Stomach (tissue), 9 donors: ENCODE results near the gene NR2C1. TPM values are rescaled to one million over a fixed set of nuclear protein-coding genes. Genes with fewer than 3 reads are reported as not detected.
A peak's percentile ranks its signal among the peaks of the same experiment; 100 is the strongest.

Experiments used
- DNase-seq, 2 donors: peaks; one replicate each; pipeline versions ENCODE4 v3.0.0 to v3.0.0-alpha.2; 2013 to 2019
- H3K27ac ChIP-seq, 5 donors: fragments of 200-600 bp in 4 of 5; sonication (generic) in 4 of 5; one replicate each; pipeline ENCODE4 v1.5.1; 2013 to 2019; ENCODE audit warnings: mild to moderate bottlenecking in 1 of 5, moderate library complexity in 1 of 5
- H3K27me3 ChIP-seq, 3 donors: fragments of 200-600 bp; sonication (generic); one replicate each; pipeline ENCODE4 v1.5.1; 2017 to 2019; ENCODE audit warnings: mixed run types in 1 of 3
- H3K36me3 ChIP-seq, 4 donors: fragments of 200-600 bp; sonication (generic); 1 replicate in 3 of 4; 2 replicates in 1 of 4; pipeline ENCODE4 v1.5.1; 2016 to 2019
- H3K4me1 ChIP-seq, 4 donors: fragments of 200-600 bp; sonication (generic); one replicate each; pipeline ENCODE4 v1.5.1; 2016 to 2019
- H3K4me3 ChIP-seq, 4 donors: fragments of 200-600 bp; sonication (generic) in 3 of 4; one replicate each; pipeline ENCODE4 v1.5.1; 2016 to 2019; ENCODE audit warnings: mild to moderate bottlenecking in 1 of 4
- H3K9me3 ChIP-seq, 4 donors: fragments of 200-600 bp; sonication (generic); one replicate each; pipeline ENCODE4 v1.5.1; 2016 to 2019
- CTCF ChIP-seq, 7 experiments: fragments of 450-650 bp in 4 of 7; fragments of 200-600 bp in 3 of 7; sonication (generic) in 3 of 7; IDR thresholded peaks; one replicate each; pipeline ENCODE4 v1.5.1; 2016 to 2019; ENCODE audit warnings: antibody characterized with exemption in 7 of 7, control low read depth in 2 of 7, mild to moderate bottlenecking in 1 of 7
- EP300 ChIP-seq: sonication (generic); formaldehyde crosslinking; IDR thresholded peaks from one replicate; pipeline ENCODE4 v1.6.1; 2017; ENCODE audit warnings: antibody characterized with exemption
- POLR2A ChIP-seq, 4 donors: fragments of 450-650 bp; IDR thresholded peaks; one replicate each; pipeline ENCODE4 v1.6.1; 2016; ENCODE audit warnings: antibody characterized with exemption in 4 of 4, control low read depth in 2 of 4, mild to moderate bottlenecking in 1 of 4, moderate library complexity in 1 of 4
- POLR2AphosphoS5 ChIP-seq, 3 donors: sonication (generic); formaldehyde crosslinking; IDR thresholded peaks; one replicate each; pipeline ENCODE4 v1.6.1; 2016; ENCODE audit warnings: antibody characterized with exemption in 3 of 3
- WGBS, 5 donors: extraction: QIAGEN DNeasy Blood & Tissue Kit in 3 of 5; methylation state at CpG; one replicate each; pipeline versions ENCODE4 v1.1.5 to v1.1.7; 2013 to 2018; 5-methylcytosine and 5-hydroxymethylcytosine counted together
- intact Hi-C: fragments of 100-400 bp; cut with DNase I; formaldehyde crosslinking; loops from one replicate; pipeline ENCODE4 v1.15.1; 2023; ENCODE audit warnings: low total_unique reads
- polyA plus RNA-seq, 3 donors: library from polyadenylated mRNA; stranded (reverse); fragments of 200-250 nt; gene quantifications; one replicate each; pipeline ENCODE4 v1.2.3, GENCODE V29; 2013
- total RNA-seq, 5 donors: library from RNA; depleted of rRNA; stranded (reverse); fragments of >200 nt; gene quantifications; one replicate each; pipeline versions ENCODE4 v1.1.0 to v1.2.3, GENCODE V29; 2014 to 2016
- donor health status: healthy with polysubstance abuse.
- donor health status: Bipolar disorder and iron deficiency.
- donor health status: healthy.

The NR2C1 gene
- total and polyA plus RNA-seq, 8 donors: 8.7 to 76.4 (median 30.8) TPM

- intact Hi-C loops: no loop called here
- Histone ChIP-seq H3K4me1 (peaks cover 0 to 18% (median 10%) of the 10 kb centered on the region in 4 donors), H3K27me3 (no peaks in the 10 kb centered on the region), H3K27ac (no peak overlapping the region), H3K36me3 (peaks cover 0 to 14% (median 7%) of the 10 kb centered on the region in 4 donors), H3K4me3 (no peak overlapping the region), H3K9me3 (no peaks in the 10 kb centered on the region)
- DNase-seq: no peak
- no peak for TF ChIP-seq CTCF (IDR thresholded peaks at IDR 0.05)
- no peak for TF ChIP-seq POLR2AphosphoS5 (IDR thresholded peaks at IDR 0.05)
- no peak for TF ChIP-seq EP300
- no peak for TF ChIP-seq POLR2A (IDR thresholded peaks at IDR 0.05)
Observed at GRCh38 chr12:95085612-95086011, 12.2 kb upstream of the NR2C1 start.

GRCh38 chr12:95083938-95084337 is 10.5 kb upstream of the NR2C1 start:
- H3K4me1 ChIP-seq: peaks cover 0 to 18% (median 10%) of the 10 kb centered on the region in 4 donors
- peak; percentile 33 for TF ChIP-seq EP300
- no peak for TF ChIP-seq CTCF (IDR thresholded peaks at IDR 0.05)
- TF ChIP-seq POLR2AphosphoS5 (IDR thresholded peaks at IDR 0.05): peak; percentile 50 to 81 (median 80)
- no peak for TF ChIP-seq POLR2A (IDR thresholded peaks at IDR 0.05)
- intact Hi-C loops: no loop called here
- no peaks in the 10 kb centered on the region for H3K27me3 ChIP-seq
- H3K36me3 ChIP-seq: peaks cover 0 to 2% (median 0%) of the 10 kb centered on the region in 4 donors
- WGBS, 5 donors: 30 to 45% (median 35%) methylated on average over 4 of the region's 4 CpGs
- H3K9me3 ChIP-seq: no peaks in the 10 kb centered on the region
- peak overlapping the region in 3 of 5 donors; percentile 31 to 54 (median 49) for H3K27ac ChIP-seq
- H3K4me3 ChIP-seq: no peak overlapping the region
- peak in 1 of 2 donors; percentile 71 for DNase-seq

- H3K4me3 ChIP-seq: no peak overlapping the region
- intact Hi-C loops: no loop called here
- H3K4me1 ChIP-seq: peaks cover 0 to 18% (median 10%) of the 10 kb centered on the region in 4 donors
- no peaks in the 10 kb centered on the region for H3K36me3 ChIP-seq
- TF ChIP-seq POLR2A (IDR thresholded peaks at IDR 0.05) (no peak), POLR2AphosphoS5 (IDR thresholded peaks at IDR 0.05) (no peak), CTCF (IDR thresholded peaks at IDR 0.05) (no peak), EP300 (no peak)
- H3K27me3 ChIP-seq: no peaks in the 10 kb centered on the region
- H3K27ac ChIP-seq: peak overlapping the region in 3 of 5 donors; percentile 31 to 54 (median 49)
- DNase-seq: peak in 1 of 2 donors; percentile 28
- H3K9me3 ChIP-seq: no peaks in the 10 kb centered on the region
Observed at GRCh38 chr12:95083471-95083870, 10.1 kb upstream of the NR2C1 start.

DNA sequence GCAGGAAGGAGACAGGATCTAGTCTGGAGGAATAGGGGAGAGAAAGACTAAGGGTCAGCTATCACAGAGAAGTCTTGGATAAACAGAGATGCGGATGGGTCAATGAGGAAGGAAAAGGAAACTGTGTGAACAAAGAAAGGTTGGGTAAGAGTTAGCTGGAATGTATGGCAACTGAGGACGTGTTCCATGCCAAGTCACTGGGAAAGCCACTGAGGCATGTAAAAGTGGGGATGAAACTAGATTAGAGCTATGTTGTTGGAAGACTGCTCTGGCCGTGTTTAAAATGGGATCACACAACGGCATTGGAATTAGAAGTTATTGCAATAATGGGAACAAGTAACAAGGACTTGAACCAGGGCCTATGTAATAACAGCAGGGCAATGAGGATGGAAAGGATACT is 3.9 kb upstream of the NR2C1 start:
- no peak for TF ChIP-seq POLR2A (IDR thresholded peaks at IDR 0.05)
- no peak for DNase-seq
- Histone ChIP-seq H3K27ac (no peak overlapping the region), H3K9me3 (no peaks in the 10 kb centered on the region), H3K4me1 (peaks cover 8 to 17% (median 9%) of the 10 kb centered on the region in 4 donors), H3K36me3 (no peaks in the 10 kb centered on the region), H3K4me3 (no peak overlapping the region), H3K27me3 (no peaks in the 10 kb centered on the region)
- intact Hi-C loops: no loop called here
- WGBS, 5 donors: 79 to 90% (median 86%) methylated on average over 4 of the region's 4 CpGs

GRCh38 chr12:95074766-95075165 is 1.3 kb upstream of the NR2C1 start:
- DNase-seq: peak in 1 of 2 donors; percentile 12
- Histone ChIP-seq H3K9me3 (no peaks in the 10 kb centered on the region), H3K4me3 (no peak overlapping the region), H3K4me1 (peaks cover 12 to 29% (median 22%) of the 10 kb centered on the region in 4 donors), H3K36me3 (no peaks in the 10 kb centered on the region), H3K27me3 (no peaks in the 10 kb centered on the region), H3K27ac (peak overlapping the region in 1 of 5 donors; percentile 35)
- 51 to 67% (median 53%) methylated on average over 5 of the region's 5 CpGs for WGBS, 5 donors
- intact Hi-C loops: no loop called here
- TF ChIP-seq EP300 (no peak), CTCF (IDR thresholded peaks at IDR 0.05) (no peak), POLR2AphosphoS5 (IDR thresholded peaks at IDR 0.05) (no peak), POLR2A (IDR thresholded peaks at IDR 0.05) (no peak)
